Urinary bladder (tissue), 4 donors: ENCODE data around the gene MROH2B. TPM values are rescaled to one million over a fixed set of nuclear protein-coding genes. Genes with fewer than 3 reads are reported as not detected.
"Not testable (repeated sequence)": the region's sequence is repeated elsewhere in the genome, so short reads cannot be mapped to it uniquely, and the experiment has no call there.

Experiments
- DNase-seq: peaks from one replicate; pipeline ENCODE4 v3.0.0-alpha.2; 2015; ENCODE audit errors: extremely low spot score
- H3K27ac ChIP-seq: one replicate; pipeline ENCODE4 v1.5.1; 2013; ENCODE audit warnings: low read depth, mild to moderate bottlenecking, moderate library complexity
- H3K36me3 ChIP-seq: one replicate; pipeline ENCODE4 v1.6.1; 2013; ENCODE audit warnings: mild to moderate bottlenecking, moderate library complexity; ENCODE audit not compliant: insufficient read depth
- H3K4me1 ChIP-seq: one replicate; pipeline ENCODE4 v1.6.1; 2013; ENCODE audit warnings: mild to moderate bottlenecking, moderate library complexity; ENCODE audit not compliant: insufficient read depth
- H3K4me3 ChIP-seq: one replicate; pipeline ENCODE4 v1.5.1; 2013; ENCODE audit warnings: low read depth, low read length
- WGBS: extraction: QIAGEN DNeasy Blood & Tissue Kit; methylation state at CpG from one replicate; pipeline ENCODE4 v1.1.7; 2013; 5-methylcytosine and 5-hydroxymethylcytosine counted together
- polyA plus RNA-seq: library from polyadenylated mRNA; stranded (reverse); fragments of 200-250 nt; gene quantifications from one replicate; pipeline ENCODE4 v1.2.3, GENCODE V29; 2013
- total RNA-seq: library from RNA; depleted of rRNA; stranded (reverse); fragments of >200 nt; gene quantifications from one replicate; pipeline ENCODE4 v1.2.3, GENCODE V29; 2014
- donor health status: healthy with polysubstance abuse.
- donor health status: healthy.

MROH2B gene
- total and polyA plus RNA-seq, 2 donors: not detected

DNA sequence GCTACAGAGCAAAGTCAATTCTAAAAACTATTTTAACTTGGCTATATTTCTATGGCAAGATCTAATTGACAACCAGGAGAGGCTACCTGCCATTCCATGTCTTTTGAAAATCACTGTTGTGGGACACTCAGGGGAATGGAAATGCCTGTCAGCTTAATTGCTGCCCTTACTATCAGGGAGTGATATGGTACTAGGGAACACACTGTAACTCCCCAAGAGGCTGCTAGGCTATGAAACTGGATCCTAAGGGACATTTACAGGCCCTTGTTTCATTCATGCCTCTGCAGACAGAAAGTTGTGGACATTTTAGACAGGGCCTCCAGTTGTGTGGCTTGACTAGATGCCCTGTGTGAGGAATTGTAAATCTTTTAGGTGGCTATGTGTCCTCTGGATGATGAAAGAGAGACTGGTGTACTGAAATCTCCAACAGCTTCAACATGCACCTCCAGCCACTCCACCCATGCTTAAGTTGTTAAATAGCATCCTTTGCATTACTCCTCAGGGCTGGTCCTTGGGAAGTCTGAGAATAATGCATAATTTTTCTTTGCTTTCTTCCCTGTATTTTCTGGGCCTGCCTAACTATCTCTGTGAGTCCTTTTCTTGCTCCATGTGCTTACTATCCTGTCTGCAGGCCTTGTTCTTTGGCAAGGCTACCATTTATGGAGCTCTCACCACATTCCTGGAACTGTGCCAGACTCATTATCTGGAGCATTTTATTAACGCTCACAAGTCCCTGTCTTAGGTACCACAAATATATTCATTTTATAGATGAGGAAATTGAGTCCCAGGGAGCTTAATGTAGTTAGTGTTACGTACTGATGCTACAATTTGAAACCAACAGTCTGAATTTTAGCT, 3.2 kb downstream of the MROH2B start:
- no peak for DNase-seq
- H3K36me3 ChIP-seq: no peaks in the 10 kb centered on the region
- H3K27ac ChIP-seq: no peak overlapping the region
- H3K4me3 ChIP-seq: no peak overlapping the region
- H3K4me1 ChIP-seq: no peaks in the 10 kb centered on the region
- 72% methylated on average over 2 of the region's 2 CpGs for WGBS

- no peaks in the 10 kb centered on the region for H3K4me1 ChIP-seq
- no peak for DNase-seq
- H3K4me3 ChIP-seq: no peak overlapping the region
- H3K27ac ChIP-seq: no peak overlapping the region
- H3K36me3 ChIP-seq: no peaks in the 10 kb centered on the region
- WGBS: 62% methylated on average over 6 of the region's 6 CpGs
Measured at GRCh38 chr5:41065691-41066335, 5.3 kb downstream of the MROH2B start.

DNA sequence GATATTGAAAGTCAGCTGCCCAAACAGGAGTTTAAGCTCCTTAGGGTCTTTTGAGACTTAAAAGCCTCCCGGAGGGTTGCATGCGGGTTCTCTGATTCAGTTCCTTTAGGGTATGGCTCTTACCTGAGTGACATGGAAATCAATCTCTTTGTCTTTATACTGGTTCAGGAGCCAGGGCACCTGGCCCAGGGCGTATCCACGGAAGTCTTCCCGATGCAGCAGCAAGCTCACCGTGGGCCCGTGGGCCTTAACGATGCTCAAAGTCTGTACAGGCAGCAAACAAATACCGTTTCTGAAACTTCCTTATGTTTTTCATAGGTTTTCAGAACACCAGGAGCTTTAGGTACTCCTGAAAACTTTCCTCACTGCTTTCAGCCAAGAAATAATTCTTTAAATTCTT, 13.2 kb downstream of the MROH2B start:
- Histone ChIP-seq H3K4me1 (no peaks in the 10 kb centered on the region), H3K36me3 (no peaks in the 10 kb centered on the region), H3K4me3 (no peak overlapping the region), H3K27ac (no peak overlapping the region)
- 95% methylated on average over 9 of the region's 9 CpGs for WGBS
- DNase-seq: no peak

DNA sequence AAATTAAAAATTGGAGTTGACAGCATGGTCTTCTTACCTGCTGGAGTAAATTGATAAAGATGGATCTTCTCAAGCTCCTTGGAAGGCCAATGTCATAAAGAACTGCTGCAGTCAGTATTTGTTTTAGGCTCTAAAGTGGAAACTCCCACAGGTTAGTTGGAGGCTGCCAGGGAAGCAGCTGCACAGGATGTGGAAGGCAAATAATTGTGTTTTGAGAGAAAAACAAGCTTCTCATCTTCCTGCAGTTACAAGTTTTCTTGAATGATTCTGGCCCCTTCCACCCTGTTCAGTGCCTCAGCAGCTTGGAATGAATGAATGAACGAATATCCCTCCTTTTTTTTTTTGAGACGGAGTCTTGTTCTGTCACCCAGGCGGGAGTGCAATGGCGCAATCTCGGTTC, 13.9 kb downstream of the MROH2B start:
- H3K36me3 ChIP-seq: no peaks in the 10 kb centered on the region
- no peak overlapping the region for H3K27ac ChIP-seq
- 85% methylated on average over 5 of the region's 5 CpGs for WGBS
- no peak overlapping the region for H3K4me3 ChIP-seq
- DNase-seq: no peak
- H3K4me1 ChIP-seq: no peaks in the 10 kb centered on the region

DNA sequence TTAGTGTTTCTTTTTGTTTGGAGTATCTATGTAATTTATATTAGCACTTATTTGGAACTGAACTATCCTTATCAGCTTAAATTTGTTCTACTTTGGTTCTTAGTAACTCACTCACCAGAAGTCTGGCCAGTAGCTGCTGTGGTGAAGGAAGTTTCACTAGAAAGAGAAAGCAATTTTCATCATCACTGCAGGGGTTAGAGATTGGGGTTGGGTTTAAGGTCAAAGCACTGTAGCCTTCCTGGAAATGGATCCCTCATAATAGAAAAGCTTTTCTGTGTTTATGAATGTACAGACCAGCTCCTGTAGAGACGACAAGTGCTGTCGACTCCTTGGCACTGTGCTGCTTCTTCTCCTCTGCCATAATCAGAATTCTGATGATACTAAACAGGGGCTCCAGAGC, 22.2 kb downstream of the MROH2B start:
- no peak overlapping the region for H3K27ac ChIP-seq
- no peaks in the 10 kb centered on the region for H3K36me3 ChIP-seq
- no peaks in the 10 kb centered on the region for H3K4me1 ChIP-seq
- no peak for DNase-seq
- H3K4me3 ChIP-seq: no peak overlapping the region
- WGBS: 11% methylated on average over 2 of the region's 2 CpGs

- DNase-seq: no peak
- no peaks in the 10 kb centered on the region for H3K36me3 ChIP-seq
- H3K27ac ChIP-seq: no peak overlapping the region
- no peak overlapping the region for H3K4me3 ChIP-seq
- WGBS: 67% methylated on average over 1 of the region's 1 CpG
- no peaks in the 10 kb centered on the region for H3K4me1 ChIP-seq
Measured at GRCh38 chr5:41043109-41043747, 27.9 kb downstream of the MROH2B start.

DNA sequence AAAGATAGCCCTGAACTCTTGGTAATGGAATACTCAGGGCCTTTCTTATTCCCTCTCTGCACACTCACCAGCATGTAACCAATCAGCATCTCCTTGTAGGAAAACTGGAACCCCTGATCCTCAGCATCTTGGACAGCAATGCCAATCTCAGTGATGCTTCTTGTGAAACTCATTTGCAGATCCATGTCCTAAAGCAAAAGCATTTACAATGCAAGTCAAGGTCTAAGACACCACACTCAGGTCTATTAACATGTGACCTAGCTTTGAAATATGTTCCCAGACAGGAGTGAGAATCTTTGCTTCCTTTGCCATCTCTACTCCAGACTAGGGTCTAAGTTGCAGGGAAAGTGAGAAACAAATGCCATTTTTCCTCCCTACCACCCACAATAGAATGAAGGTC, 38.2 kb downstream of the MROH2B start:
- H3K36me3 ChIP-seq: no peaks in the 10 kb centered on the region
- no peak for DNase-seq
- H3K4me3 ChIP-seq: no peak overlapping the region
- H3K27ac ChIP-seq: no peak overlapping the region
- H3K4me1 ChIP-seq: no peaks in the 10 kb centered on the region

DNA sequence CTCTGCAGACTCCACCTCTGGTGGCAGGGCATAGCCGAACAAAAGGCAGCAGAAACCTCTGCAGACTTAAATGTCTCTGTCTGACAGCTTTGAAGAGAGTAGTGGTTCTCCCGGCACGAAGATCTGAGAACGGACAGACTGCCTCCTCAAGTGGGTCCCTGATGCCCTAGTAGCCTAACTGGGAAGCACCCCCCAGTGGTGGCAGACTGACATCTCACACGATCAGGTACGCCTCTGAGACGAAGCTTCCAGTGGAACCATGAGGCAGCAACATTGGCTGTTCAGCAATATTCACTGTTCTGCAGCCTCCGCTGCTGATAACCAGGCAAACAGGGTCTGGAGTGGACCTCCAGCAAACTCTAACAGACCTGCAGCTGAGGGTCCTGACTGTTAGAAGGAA, 48.5 kb downstream of the MROH2B start:
- H3K4me3 ChIP-seq, H3K4me1 ChIP-seq, DNase-seq, H3K27ac ChIP-seq, H3K36me3 ChIP-seq: not testable (repeated sequence)
- WGBS: 98% methylated on average over 8 of the region's 8 CpGs

DNA sequence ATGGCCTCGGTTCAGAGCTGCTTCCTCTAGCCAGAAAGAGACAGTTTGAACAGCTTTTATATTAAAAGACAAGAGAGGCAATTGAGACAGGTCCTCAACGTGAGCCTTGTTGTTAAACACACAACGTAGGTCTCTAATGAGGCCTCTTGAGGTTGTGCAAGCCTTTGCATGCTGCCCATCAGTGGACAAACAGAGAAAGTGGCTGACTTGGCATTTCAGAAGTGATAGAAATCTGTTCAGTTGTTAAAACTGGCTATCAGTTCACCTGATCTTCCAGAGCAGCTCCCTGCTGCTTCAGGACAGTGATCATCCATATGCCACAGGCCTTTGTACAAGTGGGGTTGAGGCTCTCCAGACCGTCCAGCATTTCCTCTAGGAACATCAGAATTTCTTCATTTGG, 58.8 kb downstream of the MROH2B start:
- 63% methylated on average over 4 of the region's 4 CpGs for WGBS
- H3K36me3 ChIP-seq: peaks cover 3% of the 10 kb centered on the region
- DNase-seq: no peak
- H3K27ac ChIP-seq: no peak overlapping the region
- H3K4me3 ChIP-seq: no peak overlapping the region
- H3K4me1 ChIP-seq: no peaks in the 10 kb centered on the region

DNA sequence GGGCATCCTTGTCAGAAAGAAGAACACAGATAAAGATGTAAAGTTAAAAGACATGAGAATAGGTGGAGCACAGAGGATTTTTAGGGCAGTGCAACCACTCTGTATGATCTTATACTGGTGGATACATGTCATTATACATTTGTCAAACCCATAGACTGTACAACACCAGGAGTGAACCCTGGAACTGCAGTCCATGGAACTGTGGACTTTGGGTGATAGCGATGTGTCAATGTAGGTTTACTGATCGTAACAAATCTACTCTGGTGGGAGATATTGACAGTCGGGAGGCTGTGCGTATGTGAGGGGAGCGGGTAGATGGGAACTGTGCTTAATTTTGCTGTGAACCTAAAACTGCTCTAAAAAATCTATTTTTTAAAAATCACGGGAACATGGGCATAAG, 60.6 kb downstream of the MROH2B start:
- WGBS: 96% methylated on average over 6 of the region's 6 CpGs
- no peaks in the 10 kb centered on the region for H3K4me1 ChIP-seq
- no peaks in the 10 kb centered on the region for H3K36me3 ChIP-seq
- DNase-seq: no peak
- no peak overlapping the region for H3K4me3 ChIP-seq
- no peak overlapping the region for H3K27ac ChIP-seq

DNA sequence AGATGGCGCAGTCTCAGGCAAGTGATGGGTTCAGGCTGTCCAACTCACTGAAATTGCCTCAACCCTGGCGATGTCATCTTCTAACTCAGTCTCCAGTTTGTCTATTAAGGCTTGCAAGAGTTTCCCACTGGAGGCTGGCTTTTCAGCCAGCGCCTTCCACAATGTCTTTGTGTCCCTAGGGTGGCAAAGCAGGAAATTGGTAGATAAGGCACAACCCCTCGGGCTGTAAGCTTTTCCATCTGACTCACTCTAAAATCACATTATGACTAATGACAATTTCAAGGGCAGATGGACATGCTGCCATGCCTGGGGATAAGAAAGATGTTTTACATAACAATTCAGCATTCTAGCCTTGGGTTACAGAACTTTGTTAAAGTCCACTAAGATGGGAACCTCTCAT, 61.9 kb downstream of the MROH2B start:
- Histone ChIP-seq H3K4me1 (no peaks in the 10 kb centered on the region), H3K36me3 (no peaks in the 10 kb centered on the region), H3K27ac (no peak overlapping the region), H3K4me3 (no peak overlapping the region)
- DNase-seq: no peak
- WGBS: 75% methylated on average over 4 of the region's 4 CpGs

DNA sequence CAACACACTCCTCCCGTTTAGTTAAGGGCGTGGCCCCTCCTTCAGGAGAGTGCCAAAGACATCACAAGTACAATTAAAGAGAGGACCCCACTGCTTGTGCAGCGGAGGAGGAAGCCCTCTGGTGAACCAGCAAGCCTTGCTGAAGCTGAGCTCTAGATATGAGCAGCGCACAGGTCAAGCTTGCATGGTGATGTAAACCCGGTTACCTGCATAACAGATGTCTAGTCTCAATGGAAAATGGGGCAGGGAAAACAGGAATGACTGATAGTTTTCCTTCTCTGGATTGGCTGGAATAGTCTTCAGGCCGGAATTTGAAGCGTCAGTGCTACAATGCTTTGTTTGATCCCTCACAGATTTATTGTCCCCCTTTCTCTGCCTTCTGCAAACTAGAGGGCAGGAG, 66.2 kb downstream of the MROH2B start:
- H3K36me3 ChIP-seq: no peaks in the 10 kb centered on the region
- H3K27ac ChIP-seq: no peak overlapping the region
- WGBS: 87% methylated on average over 7 of the region's 7 CpGs
- no peak overlapping the region for H3K4me3 ChIP-seq
- no peak for DNase-seq
- H3K4me1 ChIP-seq: no peaks in the 10 kb centered on the region

DNA sequence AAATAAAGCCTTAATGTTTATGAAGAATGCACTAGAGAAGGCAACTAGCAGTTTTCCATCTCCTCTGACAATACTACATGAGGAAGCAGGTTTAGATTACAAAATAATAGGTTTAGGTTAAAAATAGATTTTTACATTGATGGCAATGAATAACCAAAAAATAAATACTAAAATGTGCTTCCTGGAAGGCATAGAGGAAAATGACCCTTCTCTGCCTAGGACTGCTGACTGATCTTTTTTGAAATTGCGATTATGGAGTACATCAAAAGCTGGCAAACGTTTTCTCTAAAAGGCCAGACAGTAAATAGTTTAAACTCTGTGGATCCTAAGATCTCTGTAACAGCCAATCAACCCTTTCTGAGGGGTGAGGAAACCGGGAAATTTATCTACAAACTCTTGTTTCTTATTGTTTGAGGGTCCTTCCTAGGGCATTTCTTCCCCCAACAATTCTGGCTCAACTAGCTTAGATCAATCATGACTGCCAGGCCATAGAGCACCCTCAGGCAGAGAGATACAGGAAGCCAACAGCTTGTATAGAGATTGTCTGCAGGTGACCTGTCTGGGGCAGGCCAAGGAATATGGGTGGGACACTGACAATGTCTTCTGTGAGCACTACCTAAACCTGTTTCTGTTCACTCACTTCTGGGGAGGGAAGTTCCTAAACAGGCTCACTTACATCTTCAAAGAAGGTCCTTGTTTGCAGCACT, 67.3 kb downstream of the MROH2B start:
- Histone ChIP-seq H3K27ac (no peak overlapping the region), H3K36me3 (no peaks in the 10 kb centered on the region), H3K4me1 (no peaks in the 10 kb centered on the region), H3K4me3 (no peak overlapping the region)
- WGBS: 67% methylated on average over 3 of the region's 3 CpGs
- no peak for DNase-seq
